SK-N-SH (cell line): ENCODE data around the gene GALM.

ENCODE experiments used
- ELF1 ChIP-seq: IDR thresholded peaks from 2 replicates; pipeline ENCODE4 v1.4.0; 2012
- POLR2AphosphoS5 ChIP-seq: IDR thresholded peaks from 2 replicates; pipeline ENCODE4 v1.6.1; 2012; ENCODE audit warnings: low read depth, low read length
- RAD21 ChIP-seq: IDR thresholded peaks from 2 replicates; pipeline ENCODE4 v1.6.1; 2012; ENCODE audit warnings: mild to moderate bottlenecking, low read length
- SMC3 ChIP-seq: IDR thresholded peaks from 2 replicates; pipeline ENCODE4 v1.6.1; 2012; ENCODE audit warnings: low read depth, low read length, improper control_type of control experiment
- TF ChIP-seq, protein P1 (sequence below): fragments of 200-600 bp; sonication (generic); IDR thresholded peaks from 2 replicates; pipeline ENCODE4 v1.6.1; 2017; ENCODE audit warnings: antibody characterized with exemption, mild to moderate bottlenecking, moderate library complexity
- TF ChIP-seq, protein P2 (sequence below): IDR thresholded peaks from 2 replicates; pipeline ENCODE4 v1.6.1; 2012; ENCODE audit warnings: mild to moderate bottlenecking, low read depth, low read length, moderate library complexity

GRCh38 chr2:38744399-38744780, 78.5 kb downstream of the GALM start:
- TF ChIP-seq, protein P1, sequence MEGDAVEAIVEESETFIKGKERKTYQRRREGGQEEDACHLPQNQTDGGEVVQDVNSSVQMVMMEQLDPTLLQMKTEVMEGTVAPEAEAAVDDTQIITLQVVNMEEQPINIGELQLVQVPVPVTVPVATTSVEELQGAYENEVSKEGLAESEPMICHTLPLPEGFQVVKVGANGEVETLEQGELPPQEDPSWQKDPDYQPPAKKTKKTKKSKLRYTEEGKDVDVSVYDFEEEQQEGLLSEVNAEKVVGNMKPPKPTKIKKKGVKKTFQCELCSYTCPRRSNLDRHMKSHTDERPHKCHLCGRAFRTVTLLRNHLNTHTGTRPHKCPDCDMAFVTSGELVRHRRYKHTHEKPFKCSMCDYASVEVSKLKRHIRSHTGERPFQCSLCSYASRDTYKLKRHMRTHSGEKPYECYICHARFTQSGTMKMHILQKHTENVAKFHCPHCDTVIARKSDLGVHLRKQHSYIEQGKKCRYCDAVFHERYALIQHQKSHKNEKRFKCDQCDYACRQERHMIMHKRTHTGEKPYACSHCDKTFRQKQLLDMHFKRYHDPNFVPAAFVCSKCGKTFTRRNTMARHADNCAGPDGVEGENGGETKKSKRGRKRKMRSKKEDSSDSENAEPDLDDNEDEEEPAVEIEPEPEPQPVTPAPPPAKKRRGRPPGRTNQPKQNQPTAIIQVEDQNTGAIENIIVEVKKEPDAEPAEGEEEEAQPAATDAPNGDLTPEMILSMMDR = no peak
- TF ChIP-seq ELF1 (no peak), RAD21 (no peak), SMC3 (no peak), POLR2AphosphoS5 (no peak; the same call in 1 of the 2 replicates)
- TF ChIP-seq, protein P2, sequence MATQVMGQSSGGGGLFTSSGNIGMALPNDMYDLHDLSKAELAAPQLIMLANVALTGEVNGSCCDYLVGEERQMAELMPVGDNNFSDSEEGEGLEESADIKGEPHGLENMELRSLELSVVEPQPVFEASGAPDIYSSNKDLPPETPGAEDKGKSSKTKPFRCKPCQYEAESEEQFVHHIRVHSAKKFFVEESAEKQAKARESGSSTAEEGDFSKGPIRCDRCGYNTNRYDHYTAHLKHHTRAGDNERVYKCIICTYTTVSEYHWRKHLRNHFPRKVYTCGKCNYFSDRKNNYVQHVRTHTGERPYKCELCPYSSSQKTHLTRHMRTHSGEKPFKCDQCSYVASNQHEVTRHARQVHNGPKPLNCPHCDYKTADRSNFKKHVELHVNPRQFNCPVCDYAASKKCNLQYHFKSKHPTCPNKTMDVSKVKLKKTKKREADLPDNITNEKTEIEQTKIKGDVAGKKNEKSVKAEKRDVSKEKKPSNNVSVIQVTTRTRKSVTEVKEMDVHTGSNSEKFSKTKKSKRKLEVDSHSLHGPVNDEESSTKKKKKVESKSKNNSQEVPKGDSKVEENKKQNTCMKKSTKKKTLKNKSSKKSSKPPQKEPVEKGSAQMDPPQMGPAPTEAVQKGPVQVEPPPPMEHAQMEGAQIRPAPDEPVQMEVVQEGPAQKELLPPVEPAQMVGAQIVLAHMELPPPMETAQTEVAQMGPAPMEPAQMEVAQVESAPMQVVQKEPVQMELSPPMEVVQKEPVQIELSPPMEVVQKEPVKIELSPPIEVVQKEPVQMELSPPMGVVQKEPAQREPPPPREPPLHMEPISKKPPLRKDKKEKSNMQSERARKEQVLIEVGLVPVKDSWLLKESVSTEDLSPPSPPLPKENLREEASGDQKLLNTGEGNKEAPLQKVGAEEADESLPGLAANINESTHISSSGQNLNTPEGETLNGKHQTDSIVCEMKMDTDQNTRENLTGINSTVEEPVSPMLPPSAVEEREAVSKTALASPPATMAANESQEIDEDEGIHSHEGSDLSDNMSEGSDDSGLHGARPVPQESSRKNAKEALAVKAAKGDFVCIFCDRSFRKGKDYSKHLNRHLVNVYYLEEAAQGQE = no peak
